Rectal smooth muscle tissue (tissue), 1 donor: ENCODE measurements around the gene SLC39A2.

ENCODE experiments used
- H3K27ac ChIP-seq: one replicate; pipeline ENCODE4 v1.7.0; 2013; ENCODE audit warnings: low read depth, low read length, inconsistent platforms
- H3K27me3 ChIP-seq: one replicate; pipeline ENCODE4 v1.7.0; 2013; ENCODE audit warnings: low read length; ENCODE audit not compliant: control insufficient read depth, insufficient read depth
- H3K36me3 ChIP-seq: one replicate; pipeline ENCODE4 v1.7.0; 2013; ENCODE audit warnings: low read length; ENCODE audit not compliant: control insufficient read depth, insufficient read depth
- H3K4me1 ChIP-seq: one replicate; pipeline ENCODE4 v1.7.0; 2013; ENCODE audit warnings: low read length; ENCODE audit not compliant: control insufficient read depth, insufficient read depth
- H3K4me3 ChIP-seq: one replicate; pipeline ENCODE4 v1.7.0; 2013; ENCODE audit warnings: low read length
- H3K9ac ChIP-seq: one replicate; pipeline ENCODE4 v1.7.0; 2013; ENCODE audit warnings: low read length

SLC39A2 gene

GRCh38 chr14:21022686-21023085, 23.6 kb downstream of the SLC39A2 start:
- Histone ChIP-seq H3K36me3 (peaks cover 20% of the 10 kb centered on the region), H3K4me3 (no peak overlapping the region), H3K4me1 (peaks cover 8% of the 10 kb centered on the region), H3K9ac (no peak overlapping the region), H3K27me3 (no peaks in the 10 kb centered on the region), H3K27ac (no peak overlapping the region)

DNA sequence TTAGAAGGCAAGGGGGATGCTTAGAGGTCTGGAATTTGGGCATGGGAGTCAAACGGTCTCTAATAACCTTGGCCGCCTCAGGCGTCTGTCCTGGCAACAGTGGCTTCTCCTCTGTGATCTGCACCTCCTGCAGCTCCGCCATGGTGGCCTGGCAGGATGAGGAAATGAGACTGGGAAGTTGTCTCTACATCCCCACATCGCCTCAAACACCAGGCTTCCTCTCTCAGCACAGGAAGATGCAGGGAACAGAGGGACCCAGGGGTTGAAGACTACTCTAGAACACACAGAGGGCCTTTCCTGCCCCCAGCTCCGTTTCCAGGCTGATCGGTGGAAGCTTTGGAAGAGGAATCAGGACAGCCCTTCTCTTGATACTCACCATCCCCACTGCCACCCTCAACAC, 24.1 kb downstream of the SLC39A2 start:
- H3K27ac ChIP-seq, result no peak overlapping the region
- H3K4me1 ChIP-seq, result peaks cover 8% of the 10 kb centered on the region
- H3K4me3 ChIP-seq, result peak overlapping the region; percentile 87
- no peak overlapping the region for H3K9ac ChIP-seq
- peaks cover 18% of the 10 kb centered on the region for H3K36me3 ChIP-seq
- no peaks in the 10 kb centered on the region for H3K27me3 ChIP-seq

GRCh38 chr14:21023817-21024584, 24.9 kb downstream of the SLC39A2 start:
- peak overlapping the region; percentile 87 for H3K4me3 ChIP-seq
- H3K9ac ChIP-seq, result peak overlapping the region; percentile 77
- peak overlapping the region; percentile 89 for H3K27ac ChIP-seq
- peaks cover 8% of the 10 kb centered on the region for H3K4me1 ChIP-seq
- H3K27me3 ChIP-seq, result no peaks in the 10 kb centered on the region
- peaks cover 10% of the 10 kb centered on the region for H3K36me3 ChIP-seq

DNA sequence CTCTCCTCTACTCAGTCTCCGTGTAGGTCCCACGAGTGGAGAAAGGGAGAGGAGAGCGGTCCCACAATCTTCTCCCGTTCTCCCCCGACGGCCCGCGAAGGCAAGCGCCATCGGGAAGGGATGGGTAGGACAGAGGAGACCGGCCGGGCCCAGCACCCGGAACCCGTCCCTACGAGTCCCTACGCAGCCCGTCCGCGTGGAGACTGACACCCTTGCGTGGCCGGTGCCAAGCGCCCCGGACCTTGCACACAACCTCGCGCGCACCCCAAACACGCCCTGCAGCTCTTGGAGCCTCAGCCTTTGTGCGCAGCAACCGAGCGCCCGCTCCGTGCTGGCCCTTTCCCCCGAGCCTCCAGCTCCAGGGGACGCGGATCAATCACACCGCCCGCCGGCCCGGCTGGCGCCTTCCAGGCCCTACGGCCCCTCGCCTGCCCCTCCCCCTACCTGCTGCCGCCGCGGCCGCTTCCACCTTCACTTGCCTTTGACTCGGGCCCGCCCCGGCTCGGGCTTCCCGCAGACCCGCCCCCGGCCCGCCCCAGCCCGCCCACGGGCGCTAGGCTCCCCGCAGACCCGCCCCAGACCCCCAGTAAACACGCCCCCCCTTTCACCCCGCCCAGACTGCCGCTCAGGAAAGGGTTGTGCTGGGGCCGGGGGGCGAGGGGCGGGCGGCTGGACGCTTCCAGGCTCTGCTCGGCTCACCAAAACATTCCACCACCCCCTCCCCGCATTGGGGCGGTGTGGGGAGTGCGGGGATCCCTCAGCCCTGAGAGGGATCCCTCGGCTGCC, 25.7 kb downstream of the SLC39A2 start, which contains the start of gene NDRG2:
NDRG2 (minus strand) TSS at position 477 of the 786 bp plus-strand sequence. CDS start 1,746 bp downstream, outside the sequence.
- Histone ChIP-seq H3K27ac (peak within 1 kb of the TSS; percentile 89), H3K4me1 (peaks cover 8% of the 10 kb centered on the region), H3K36me3 (peaks cover 8% of the 10 kb centered on the region), H3K9ac (peak within 1 kb of the TSS; percentile 77), H3K27me3 (no peaks in the 10 kb centered on the region), H3K4me3 (peak within 1 kb of the TSS; percentile 87)

DNA sequence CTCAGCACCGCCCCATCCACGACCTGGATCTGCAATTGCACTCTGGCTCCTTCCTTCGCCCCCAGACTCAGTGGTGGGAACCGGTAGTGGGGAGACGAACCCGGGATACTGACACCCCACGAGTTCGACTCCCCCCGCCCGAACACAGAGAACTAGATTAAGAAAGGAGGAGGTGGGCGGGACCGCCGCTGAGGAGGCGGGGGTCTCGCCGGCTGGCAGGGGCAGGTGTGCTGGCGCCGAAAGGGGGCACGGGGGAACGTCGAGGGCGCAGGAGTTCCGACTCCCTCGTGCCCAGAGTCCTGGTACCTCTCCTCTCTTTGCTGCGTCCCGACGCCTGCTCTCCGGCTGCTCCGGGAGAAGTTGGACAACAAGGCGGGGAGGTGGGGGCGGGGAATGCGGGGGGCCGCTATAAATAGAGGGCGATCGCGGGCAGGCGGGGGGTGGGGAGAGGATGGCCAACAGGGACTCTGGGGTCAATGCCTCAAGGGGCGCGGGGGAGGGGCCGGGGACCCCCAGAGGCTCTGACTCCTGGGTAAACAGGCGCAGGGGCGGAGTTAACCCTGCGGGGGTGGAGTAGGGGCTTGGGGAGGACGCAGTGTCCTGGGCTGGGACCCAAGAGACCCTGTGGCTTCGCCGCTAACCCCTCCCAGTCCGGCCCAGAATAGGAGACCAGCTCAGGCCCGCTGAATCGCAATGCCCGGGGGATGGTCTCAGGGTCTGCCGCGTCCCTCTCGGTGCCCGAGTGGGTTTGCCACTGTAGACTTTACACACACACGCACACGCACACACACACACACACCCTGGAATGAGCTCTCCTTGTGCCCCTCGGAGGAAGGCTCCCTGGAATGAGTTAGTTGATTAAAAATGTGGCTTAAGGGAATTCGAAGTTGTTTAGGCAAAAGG, 26.5 kb downstream of the SLC39A2 start:
- Histone ChIP-seq H3K9ac (peak overlapping the region; percentile 69), H3K27ac (peak overlapping the region; percentile 89), H3K36me3 (peaks cover 3% of the 10 kb centered on the region), H3K4me3 (peak overlapping the region; percentile 87), H3K4me1 (peaks cover 8% of the 10 kb centered on the region), H3K27me3 (no peaks in the 10 kb centered on the region)

DNA sequence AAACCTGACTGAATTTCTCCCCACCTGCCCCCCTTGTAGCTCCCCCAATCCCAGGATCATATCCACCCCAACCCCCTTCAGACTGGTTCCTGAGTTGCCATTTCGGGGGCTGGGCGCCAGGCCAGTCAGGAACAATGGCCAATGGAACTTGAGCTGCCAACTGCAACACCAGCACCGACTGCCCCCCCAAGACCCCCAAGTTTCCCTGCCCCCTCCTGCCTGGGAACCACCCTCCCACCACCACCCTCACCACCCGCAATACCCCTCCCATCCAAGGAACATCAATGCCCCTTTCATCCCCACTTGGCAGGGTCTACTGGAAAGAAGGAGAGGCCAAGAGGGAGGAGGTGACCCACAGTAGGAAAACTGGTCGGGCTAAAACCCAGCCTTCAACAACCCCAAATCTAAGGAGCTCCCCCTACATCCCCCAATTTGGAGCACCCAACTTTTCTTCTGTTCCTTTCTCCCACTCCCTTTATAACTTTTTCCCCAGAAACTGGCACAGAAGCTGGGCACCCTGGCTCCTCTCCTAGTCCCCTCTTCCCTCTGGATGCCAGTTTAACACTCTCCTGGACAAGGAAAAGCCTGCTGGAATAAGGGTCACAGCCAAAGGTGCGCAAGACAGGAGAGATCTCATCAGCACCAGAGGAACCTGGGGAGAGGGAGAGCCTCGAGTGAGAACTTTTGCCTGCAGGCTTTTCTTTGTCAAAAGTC, 27.3 kb downstream of the SLC39A2 start:
- no peaks in the 10 kb centered on the region for H3K27me3 ChIP-seq
- peaks cover 8% of the 10 kb centered on the region for H3K4me1 ChIP-seq
- H3K4me3 ChIP-seq, result peak overlapping the region; percentile 44
- H3K27ac ChIP-seq, result peak overlapping the region; percentile 89
- H3K9ac ChIP-seq, result no peak overlapping the region
- no peaks in the 10 kb centered on the region for H3K36me3 ChIP-seq

- Histone ChIP-seq H3K27ac (peak overlapping the region; percentile 89), H3K4me1 (peaks cover 8% of the 10 kb centered on the region), H3K4me3 (no peak overlapping the region), H3K9ac (no peak overlapping the region), H3K36me3 (no peaks in the 10 kb centered on the region), H3K27me3 (no peaks in the 10 kb centered on the region)
Observed at GRCh38 chr14:21026988-21027315, 27.9 kb downstream of the SLC39A2 start.

GRCh38 chr14:21029917-21030316, 30.8 kb downstream of the SLC39A2 start, which contains the start of gene TPPP2:
TPPP2 (plus strand) TSS chr14:21030217; CDS start chr14:21030582, 365 bp downstream.
- H3K27me3 ChIP-seq, result no peaks in the 10 kb centered on the region
- no peaks in the 10 kb centered on the region for H3K36me3 ChIP-seq
- peaks cover 8% of the 10 kb centered on the region for H3K4me1 ChIP-seq
- no peak within 1 kb of the TSS for H3K4me3 ChIP-seq
- no peak within 1 kb of the TSS for H3K27ac ChIP-seq
- H3K9ac ChIP-seq, result no peak within 1 kb of the TSS

DNA sequence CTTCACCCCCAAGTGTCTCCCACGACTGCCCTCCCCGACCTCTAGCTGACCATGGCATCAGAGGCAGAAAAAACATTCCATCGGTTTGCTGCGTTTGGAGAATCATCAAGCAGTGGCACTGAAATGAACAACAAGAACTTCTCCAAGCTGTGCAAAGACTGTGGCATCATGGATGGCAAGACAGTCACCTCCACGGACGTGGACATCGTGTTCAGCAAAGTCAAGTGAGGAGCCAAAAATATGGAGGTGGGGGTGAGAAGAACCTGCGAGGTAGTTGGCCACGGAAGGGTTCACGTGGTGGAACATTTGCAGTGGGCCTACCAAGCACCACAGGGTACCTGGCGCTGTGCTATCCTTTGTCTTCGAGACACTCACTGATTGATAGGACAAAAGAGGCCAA, 31.4 kb downstream of the SLC39A2 start:
- no peak overlapping the region for H3K27ac ChIP-seq
- H3K27me3 ChIP-seq, result no peaks in the 10 kb centered on the region
- H3K36me3 ChIP-seq, result no peaks in the 10 kb centered on the region
- H3K4me3 ChIP-seq, result no peak overlapping the region
- peaks cover 8% of the 10 kb centered on the region for H3K4me1 ChIP-seq
- H3K9ac ChIP-seq, result no peak overlapping the region

DNA sequence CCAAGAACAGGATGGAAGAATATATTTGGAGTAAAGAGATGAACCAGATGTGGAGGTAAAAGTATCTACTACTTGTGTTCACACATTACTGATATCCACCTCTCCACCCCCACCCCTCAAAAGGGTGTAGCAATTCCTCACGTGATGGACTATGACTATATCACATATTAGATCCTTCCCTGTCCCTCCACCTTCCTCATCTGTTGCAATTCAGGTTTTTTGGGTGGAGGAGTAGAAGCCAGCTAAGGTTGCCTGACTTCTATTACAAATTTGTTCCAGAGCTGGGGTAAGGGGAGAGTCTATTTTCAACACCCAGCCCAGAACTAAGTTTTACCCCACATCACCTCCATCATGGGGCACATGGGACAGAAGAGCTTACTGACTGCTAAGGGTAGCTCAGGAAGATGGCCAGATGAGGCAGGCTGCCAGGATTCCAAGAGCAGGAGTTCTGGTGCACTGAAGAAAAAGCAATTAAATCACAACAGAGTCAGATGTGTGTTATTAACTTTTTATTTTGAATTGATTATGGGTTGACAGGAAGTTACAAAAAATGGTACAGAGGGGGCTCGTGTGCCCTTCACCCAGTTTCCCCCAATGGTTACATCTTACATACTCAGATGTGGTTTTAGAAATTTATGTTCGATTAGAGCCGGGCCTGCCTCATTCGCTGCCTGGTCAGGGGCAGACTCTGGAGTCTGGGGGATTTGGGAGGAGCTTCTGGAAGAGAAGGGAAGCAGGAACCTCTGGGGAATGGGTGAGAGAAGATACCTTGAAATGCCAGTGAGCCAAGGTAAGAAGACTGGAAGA, 33.4 kb downstream of the SLC39A2 start:
- no peak overlapping the region for H3K9ac ChIP-seq
- no peaks in the 10 kb centered on the region for H3K4me1 ChIP-seq
- no peaks in the 10 kb centered on the region for H3K36me3 ChIP-seq
- no peaks in the 10 kb centered on the region for H3K27me3 ChIP-seq
- no peak overlapping the region for H3K4me3 ChIP-seq
- no peak overlapping the region for H3K27ac ChIP-seq

DNA sequence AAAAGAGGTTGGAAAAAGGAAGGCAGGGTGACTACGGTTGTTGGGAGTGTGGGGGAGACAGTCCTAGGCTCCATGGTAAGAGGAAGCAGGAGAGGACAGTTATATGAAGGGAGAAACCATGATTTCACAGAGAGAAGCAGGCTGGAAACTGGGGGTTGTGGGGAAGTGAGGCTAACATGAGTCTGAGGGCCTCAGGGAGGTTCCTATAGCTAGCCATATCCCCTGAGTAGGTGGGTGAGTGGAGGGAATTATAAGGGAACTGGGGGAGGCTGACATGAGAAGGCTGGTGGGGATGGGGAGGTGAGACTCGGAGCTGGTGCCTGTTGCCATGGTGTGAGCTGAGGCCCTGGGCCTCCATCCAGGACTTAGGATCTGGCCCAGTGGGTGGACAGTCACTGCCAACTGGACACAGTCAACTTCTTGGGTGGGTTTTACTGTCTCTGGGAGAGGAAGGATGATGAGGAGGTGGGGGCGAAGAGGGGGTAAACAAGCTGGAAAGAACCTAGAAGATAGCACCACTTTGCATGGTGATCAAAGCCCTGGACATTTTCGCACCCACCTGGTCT, 34.1 kb downstream of the SLC39A2 start:
- no peaks in the 10 kb centered on the region for H3K27me3 ChIP-seq
- no peak overlapping the region for H3K9ac ChIP-seq
- no peak overlapping the region for H3K4me3 ChIP-seq
- H3K27ac ChIP-seq, result no peak overlapping the region
- no peaks in the 10 kb centered on the region for H3K36me3 ChIP-seq
- no peaks in the 10 kb centered on the region for H3K4me1 ChIP-seq
